Measurements from ENCODE around the gene OR5B17.
"Not testable (repeated sequence)": the region's sequence is repeated elsewhere in the genome, so short reads cannot be mapped to it uniquely, and the experiment has no call there.

Gene OR5B17

GRCh38 chr11:58358969-58359368 lies at the start of gene OR5B17:
Gene OR5B17, minus strand, starts transcription at chr11:58359069. Its CDS starts 0 bp downstream, at chr11:58359069.
- no peak for DNase-seq (ENCODE audit: extremely low read depth in 1 of 2, low read depth in 1 of 2)

GRCh38 chr11:58406774-58407173 lies 47.9 kb upstream of the OR5B17 start, which contains the start of gene OR5B3:
Gene OR5B3, minus strand, starts transcription at chr11:58406874. Its CDS starts 3,465 bp downstream, at chr11:58403409.
- no peak for DNase-seq (ENCODE audit: extremely low read depth in 1 of 2, low read depth in 1 of 2)

GRCh38 chr11:58399622-58400021 lies 40.8 kb upstream of the OR5B17 start:
- not testable (repeated sequence) for DNase-seq (ENCODE audit: extremely low read depth in 1 of 2, low read depth in 1 of 2)

- no peak for DNase-seq (ENCODE audit: extremely low read depth in 1 of 2, low read depth in 1 of 2)
Observed at GRCh38 chr11:58395581-58395980, 36.7 kb upstream of the OR5B17 start.

GRCh38 chr11:58394195-58394594 lies 35.3 kb upstream of the OR5B17 start:
- DNase-seq (ENCODE audit: extremely low read depth in 1 of 2, low read depth in 1 of 2): no peak

GRCh38 chr11:58392746-58393145 lies 33.9 kb upstream of the OR5B17 start:
- DNase-seq (ENCODE audit: extremely low read depth in 1 of 2, low read depth in 1 of 2): no peak

- no peak for DNase-seq (ENCODE audit: extremely low read depth in 1 of 2, low read depth in 1 of 2)
Observed at GRCh38 chr11:58391879-58392278, 33.0 kb upstream of the OR5B17 start.

GRCh38 chr11:58390551-58391063 lies 31.7 kb upstream of the OR5B17 start:
- no peak for DNase-seq (ENCODE audit: extremely low read depth in 1 of 2, low read depth in 1 of 2)

- DNase-seq (ENCODE audit: extremely low read depth in 1 of 2, low read depth in 1 of 2): no peak
Observed at GRCh38 chr11:58354727-58355126, 4.1 kb downstream of the OR5B17 start.

- DNase-seq (ENCODE audit: extremely low read depth in 1 of 2, low read depth in 1 of 2): no peak
Observed at GRCh38 chr11:58345204-58345603, 13.7 kb downstream of the OR5B17 start.

GRCh38 chr11:58334708-58335107 lies 24.2 kb downstream of the OR5B17 start:
- DNase-seq (ENCODE audit: extremely low read depth in 1 of 2, low read depth in 1 of 2): no peak

GRCh38 chr11:58330861-58331260 lies 28.0 kb downstream of the OR5B17 start:
- DNase-seq (ENCODE audit: extremely low read depth in 1 of 2, low read depth in 1 of 2): no peak

- no peak for DNase-seq (ENCODE audit: extremely low read depth in 1 of 2, low read depth in 1 of 2)
Observed at GRCh38 chr11:58318532-58318931, 40.3 kb downstream of the OR5B17 start.

- DNase-seq (ENCODE audit: extremely low read depth in 1 of 2, low read depth in 1 of 2): no peak
Observed at GRCh38 chr11:58316142-58316541, 42.7 kb downstream of the OR5B17 start.

Measured in activated CD8-positive, alpha-beta memory T cell treated with anti-CD3 and anti-CD28 coated beads for 1 hour (primary cell).